Neural progenitor cell (in vitro differentiated cells): ENCODE results near the gene IDUA. TPM values are rescaled to one million over a fixed set of nuclear protein-coding genes. Genes with fewer than 3 reads are reported as not detected.

Source experiments
- DNase-seq: peaks from one replicate; pipeline ENCODE4 v3.0.0-alpha.2; 2016; ENCODE audit warnings: low spot score
- H2AFZ ChIP-seq: fragments of 200-600 bp; sonication (generic); replicated peaks from 2 replicates; pipeline ENCODE4 v1.6.1; 2016; ENCODE audit warnings: antibody characterized with exemption
- H3F3A ChIP-seq: fragments of 200-600 bp; sonication (generic); 2 replicates; pipeline ENCODE4 v1.6.1; 2016; ENCODE audit warnings: antibody characterized with exemption, low read depth
- H3K27ac ChIP-seq: fragments of 200-600 bp; sonication (generic); 2 replicates; pipeline ENCODE4 v1.5.1; 2016; ENCODE audit warnings: mild to moderate bottlenecking
- H3K27me3 ChIP-seq: fragments of 200-600 bp; sonication (generic); 2 replicates; pipeline ENCODE4 v1.6.1; 2016; ENCODE audit warnings: mild to moderate bottlenecking, moderate library complexity
- H3K36me3 ChIP-seq: fragments of 200-600 bp; sonication (generic); 2 replicates; pipeline ENCODE4 v1.5.1; 2016
- H3K4me1 ChIP-seq: fragments of 200-600 bp; sonication (generic); 2 replicates; pipeline ENCODE4 v1.6.1; 2016; ENCODE audit warnings: mixed run types
- H3K4me2 ChIP-seq: fragments of 200-600 bp; sonication (generic); 2 replicates; pipeline ENCODE4 v1.6.1; 2016
- H3K4me3 ChIP-seq: fragments of 200-600 bp; sonication (generic); 2 replicates; pipeline ENCODE4 v1.5.1; 2016
- H3K79me2 ChIP-seq: fragments of 200-600 bp; sonication (generic); 2 replicates; pipeline ENCODE4 v1.6.1; 2016; ENCODE audit warnings: low read depth
- H3K9ac ChIP-seq: fragments of 200-600 bp; sonication (generic); 2 replicates; pipeline ENCODE4 v1.6.1; 2016
- H3K9me3 ChIP-seq: fragments of 200-600 bp; sonication (generic); 2 replicates; pipeline ENCODE4 v1.5.1; 2016; ENCODE audit warnings: low read depth
- H4K20me1 ChIP-seq: fragments of 200-600 bp; sonication (generic); 2 replicates; pipeline ENCODE4 v1.6.1; 2016; ENCODE audit warnings: low read depth
- H3K27ac Mint-ChIP-seq: 3 replicates; pipeline ENCODE4 v1.8.0; 2021; ENCODE audit warnings: mixed read lengths
- H3K27me3 Mint-ChIP-seq: 2 replicates; pipeline ENCODE4 v1.8.0; 2022; ENCODE audit warnings: low read depth, mild to moderate bottlenecking, inconsistent platforms, moderate library complexity, mixed read lengths; ENCODE audit not compliant: insufficient read depth
- H3K36me3 Mint-ChIP-seq: 3 replicates; pipeline ENCODE4 v1.8.0; 2021; ENCODE audit warnings: mixed read lengths
- H3K4me1 Mint-ChIP-seq: 3 replicates; pipeline ENCODE4 v1.8.0; 2021; ENCODE audit warnings: mixed read lengths
- H3K4me3 Mint-ChIP-seq: 3 replicates; pipeline ENCODE4 v1.8.0; 2021; ENCODE audit warnings: mild to moderate bottlenecking, moderate library complexity, mixed read lengths
- H3K9me3 Mint-ChIP-seq: 3 replicates; pipeline ENCODE4 v1.8.0; 2020; ENCODE audit warnings: mixed read lengths
- EZH2 ChIP-seq: fragments of 200-600 bp; sonication (generic); IDR thresholded peaks from 2 replicates; pipeline ENCODE4 v1.6.1; 2017; ENCODE audit warnings: antibody characterized with exemption, mild to moderate bottlenecking, moderate library complexity
- EZH2phosphoT487 ChIP-seq: fragments of 200-600 bp; sonication (generic); IDR thresholded peaks from 2 replicates; pipeline ENCODE4 v1.6.1; 2017; ENCODE audit warnings: antibody characterized with exemption
- total RNA-seq: library from RNA; depleted of rRNA; stranded (reverse); fragments of >200 nt; gene quantifications from 2 replicates; pipeline ENCODE4 v1.2.3, GENCODE V29; 2015; ENCODE audit warnings: low replicate concordance
- TF ChIP-seq, protein P1 (sequence below): fragments of 200-600 bp; sonication (generic); IDR thresholded peaks from 2 replicates; pipeline ENCODE4 v1.5.1; 2017; ENCODE audit warnings: antibody characterized with exemption, mild to moderate bottlenecking

IDUA gene
- total RNA-seq, 1 donor from 2014 or later = 0.47 TPM

DNA sequence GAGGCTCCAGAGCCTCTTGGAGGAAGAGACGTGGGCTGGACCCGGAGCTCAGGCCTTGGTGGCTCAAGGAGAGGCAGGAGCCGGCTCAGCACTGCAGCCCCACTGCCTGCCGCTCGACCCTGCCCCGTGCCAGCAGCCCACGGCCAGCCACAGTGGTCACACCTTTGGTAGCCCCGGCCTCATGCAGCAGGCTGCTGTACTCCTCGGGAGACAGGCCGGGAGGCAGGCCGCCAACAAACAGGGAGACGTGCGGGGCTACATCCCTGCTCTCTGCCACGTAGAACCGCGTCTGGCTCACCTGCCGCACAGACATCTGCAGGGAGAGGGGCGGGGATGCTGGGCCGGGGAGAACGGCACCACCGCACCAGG lies 21.1 kb upstream of the IDUA start:
- H3K9me3 Mint-ChIP-seq = no peaks in the 10 kb centered on the region
- Histone ChIP-seq H2AFZ (no peak overlapping the region), H4K20me1 (peaks cover 14% of the 10 kb centered on the region), H3K27me3 (peaks cover 39% of the 10 kb centered on the region), H3K79me2 (no peaks in the 10 kb centered on the region), H3K4me3 (no peak overlapping the region), H3K4me1 (no peaks in the 10 kb centered on the region), H3K36me3 (no peaks in the 10 kb centered on the region), H3K4me2 (no peak overlapping the region), H3K27ac (no peak overlapping the region), H3F3A (no peaks in the 10 kb centered on the region), H3K9me3 (no peaks in the 10 kb centered on the region), H3K9ac (no peak overlapping the region)
- TF ChIP-seq, protein P1, sequence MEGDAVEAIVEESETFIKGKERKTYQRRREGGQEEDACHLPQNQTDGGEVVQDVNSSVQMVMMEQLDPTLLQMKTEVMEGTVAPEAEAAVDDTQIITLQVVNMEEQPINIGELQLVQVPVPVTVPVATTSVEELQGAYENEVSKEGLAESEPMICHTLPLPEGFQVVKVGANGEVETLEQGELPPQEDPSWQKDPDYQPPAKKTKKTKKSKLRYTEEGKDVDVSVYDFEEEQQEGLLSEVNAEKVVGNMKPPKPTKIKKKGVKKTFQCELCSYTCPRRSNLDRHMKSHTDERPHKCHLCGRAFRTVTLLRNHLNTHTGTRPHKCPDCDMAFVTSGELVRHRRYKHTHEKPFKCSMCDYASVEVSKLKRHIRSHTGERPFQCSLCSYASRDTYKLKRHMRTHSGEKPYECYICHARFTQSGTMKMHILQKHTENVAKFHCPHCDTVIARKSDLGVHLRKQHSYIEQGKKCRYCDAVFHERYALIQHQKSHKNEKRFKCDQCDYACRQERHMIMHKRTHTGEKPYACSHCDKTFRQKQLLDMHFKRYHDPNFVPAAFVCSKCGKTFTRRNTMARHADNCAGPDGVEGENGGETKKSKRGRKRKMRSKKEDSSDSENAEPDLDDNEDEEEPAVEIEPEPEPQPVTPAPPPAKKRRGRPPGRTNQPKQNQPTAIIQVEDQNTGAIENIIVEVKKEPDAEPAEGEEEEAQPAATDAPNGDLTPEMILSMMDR = no peak
- TF ChIP-seq EZH2 (no peak), EZH2phosphoT487 (no peak)
- H3K4me1 Mint-ChIP-seq = no peaks in the 10 kb centered on the region
- H3K36me3 Mint-ChIP-seq = peaks cover 2% of the 10 kb centered on the region
- no peak overlapping the region for H3K27ac Mint-ChIP-seq
- H3K27me3 Mint-ChIP-seq = no peaks in the 10 kb centered on the region
- no peak overlapping the region for H3K4me3 Mint-ChIP-seq
- DNase-seq = no peak

DNA sequence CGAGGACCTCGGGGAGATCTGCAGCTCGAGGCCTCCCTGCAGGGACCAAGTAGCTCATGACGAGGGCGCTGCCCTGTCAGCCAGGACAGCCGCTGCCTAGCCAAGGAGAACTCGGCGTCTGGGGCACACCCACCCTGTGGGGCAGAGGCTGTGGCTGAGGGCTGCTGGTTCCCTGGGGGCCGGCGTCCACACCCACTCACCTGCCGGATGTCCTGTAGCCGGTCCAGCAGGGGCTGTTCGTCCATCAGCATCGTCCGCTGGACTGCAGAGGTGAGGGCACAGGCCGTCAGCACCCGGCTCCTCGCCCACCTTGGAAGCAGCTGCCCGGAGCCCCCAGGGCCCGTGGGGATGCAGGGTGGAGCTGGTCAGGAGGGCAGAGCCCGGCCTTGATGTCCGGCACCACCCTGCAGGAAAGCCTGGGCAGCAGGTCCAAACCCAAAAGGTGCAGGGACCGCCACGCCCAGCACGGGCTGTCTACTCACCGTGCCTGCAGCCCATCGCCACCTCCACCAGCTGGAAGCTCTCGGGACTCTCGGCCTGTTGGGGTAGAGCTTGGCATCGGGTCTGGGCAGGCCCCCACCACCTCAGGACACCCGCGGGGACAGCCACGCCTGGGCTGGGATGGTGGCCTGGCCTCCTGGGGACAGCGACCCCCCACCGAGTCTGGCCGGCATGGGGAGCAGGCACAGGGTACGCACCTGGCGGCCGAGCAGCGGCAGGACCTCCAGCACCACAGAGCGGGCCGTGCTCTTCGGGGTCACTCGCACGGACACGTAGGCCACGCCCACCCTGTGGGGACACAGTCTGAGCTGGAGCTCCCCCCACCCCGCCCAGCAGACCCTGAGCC lies 20.4 kb upstream of the IDUA start:
- DNase-seq = no peak
- Histone ChIP-seq H3K4me1 (no peaks in the 10 kb centered on the region), H3K4me2 (no peak overlapping the region), H3K4me3 (no peak overlapping the region), H3K36me3 (no peaks in the 10 kb centered on the region), H3K9ac (no peak overlapping the region), H2AFZ (no peak overlapping the region), H3F3A (no peaks in the 10 kb centered on the region), H4K20me1 (peaks cover 20% of the 10 kb centered on the region), H3K27me3 (peaks cover 46% of the 10 kb centered on the region), H3K9me3 (no peaks in the 10 kb centered on the region), H3K79me2 (no peaks in the 10 kb centered on the region), H3K27ac (no peak overlapping the region)
- Mint-ChIP-seq H3K27me3 (peaks cover 2% of the 10 kb centered on the region), H3K27ac (no peak overlapping the region), H3K4me3 (no peak overlapping the region), H3K36me3 (peaks cover 2% of the 10 kb centered on the region), H3K9me3 (no peaks in the 10 kb centered on the region), H3K4me1 (no peaks in the 10 kb centered on the region)
- TF ChIP-seq EZH2phosphoT487 = no peak
- TF ChIP-seq EZH2 = no peak
- TF ChIP-seq, protein P1 = no peak

DNA sequence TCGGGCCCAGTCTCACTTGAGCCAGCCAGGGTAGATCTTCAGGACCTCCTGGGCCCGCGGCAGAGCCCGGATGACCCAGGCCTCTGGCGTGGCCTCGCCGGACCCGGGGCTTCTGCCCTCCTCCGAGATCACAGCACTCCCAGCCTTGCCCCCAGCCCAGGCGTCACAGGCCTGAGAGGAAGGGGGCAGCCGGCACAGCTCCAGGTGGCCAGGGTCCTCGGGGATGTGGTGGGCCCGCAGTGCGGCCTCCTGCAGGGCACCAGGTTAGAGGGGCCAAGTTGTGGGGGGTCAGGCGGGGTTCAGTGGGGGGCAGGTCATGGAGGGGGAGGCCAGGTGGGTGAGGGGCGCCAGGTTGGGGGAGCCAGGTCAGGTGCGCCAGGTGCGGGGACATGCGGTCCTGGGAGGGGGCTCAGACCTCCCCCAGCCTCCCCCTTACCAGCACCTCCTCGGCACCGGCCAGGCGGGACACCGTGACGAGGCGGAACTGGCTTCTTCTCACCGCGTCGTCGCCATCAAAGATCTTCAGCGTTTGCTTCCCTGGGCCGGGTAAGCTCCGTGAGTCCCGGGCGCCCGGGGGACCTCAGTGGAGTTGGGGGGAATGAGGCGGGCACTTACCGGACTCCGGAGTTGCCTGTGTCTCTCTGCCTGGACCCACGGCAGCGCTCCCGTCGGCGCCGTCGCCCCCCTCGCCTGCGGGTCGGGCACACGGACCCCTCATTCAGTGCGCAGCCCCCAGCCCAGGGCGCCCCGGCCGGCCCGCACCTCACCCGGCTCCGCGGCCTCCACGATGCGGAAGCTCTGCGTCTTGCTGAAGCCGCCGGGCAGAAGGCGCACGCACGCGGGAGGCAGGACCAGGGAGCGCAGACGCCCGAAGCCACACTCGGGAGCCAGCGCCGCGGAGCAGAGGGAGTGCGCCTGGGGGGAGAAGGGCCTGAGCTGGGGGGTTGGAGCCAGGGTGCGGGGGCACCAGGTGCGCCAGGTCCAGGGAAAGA lies 19.4 kb upstream of the IDUA start:
- Histone ChIP-seq H3K27ac (no peak overlapping the region), H3K4me3 (peak overlapping the region; percentile 7), H3K79me2 (no peaks in the 10 kb centered on the region), H3K27me3 (peaks cover 55% of the 10 kb centered on the region), H3K36me3 (no peaks in the 10 kb centered on the region), H3K4me1 (no peaks in the 10 kb centered on the region), H3K4me2 (peak overlapping the region; percentile 72), H3F3A (no peaks in the 10 kb centered on the region), H4K20me1 (peaks cover 29% of the 10 kb centered on the region), H3K9me3 (no peaks in the 10 kb centered on the region), H2AFZ (no peak overlapping the region), H3K9ac (no peak overlapping the region)
- Mint-ChIP-seq H3K27ac (no peak overlapping the region), H3K9me3 (no peaks in the 10 kb centered on the region), H3K4me1 (no peaks in the 10 kb centered on the region), H3K27me3 (peaks cover 2% of the 10 kb centered on the region), H3K4me3 (no peak overlapping the region), H3K36me3 (peaks cover 2% of the 10 kb centered on the region)
- peak; percentile 61 for TF ChIP-seq EZH2
- TF ChIP-seq, protein P1 = no peak
- TF ChIP-seq EZH2phosphoT487 = peak; percentile 42
- peak; percentile 39 for DNase-seq
